Measurements from ENCODE around the gene HOXA1.

Gene HOXA1

DNA sequence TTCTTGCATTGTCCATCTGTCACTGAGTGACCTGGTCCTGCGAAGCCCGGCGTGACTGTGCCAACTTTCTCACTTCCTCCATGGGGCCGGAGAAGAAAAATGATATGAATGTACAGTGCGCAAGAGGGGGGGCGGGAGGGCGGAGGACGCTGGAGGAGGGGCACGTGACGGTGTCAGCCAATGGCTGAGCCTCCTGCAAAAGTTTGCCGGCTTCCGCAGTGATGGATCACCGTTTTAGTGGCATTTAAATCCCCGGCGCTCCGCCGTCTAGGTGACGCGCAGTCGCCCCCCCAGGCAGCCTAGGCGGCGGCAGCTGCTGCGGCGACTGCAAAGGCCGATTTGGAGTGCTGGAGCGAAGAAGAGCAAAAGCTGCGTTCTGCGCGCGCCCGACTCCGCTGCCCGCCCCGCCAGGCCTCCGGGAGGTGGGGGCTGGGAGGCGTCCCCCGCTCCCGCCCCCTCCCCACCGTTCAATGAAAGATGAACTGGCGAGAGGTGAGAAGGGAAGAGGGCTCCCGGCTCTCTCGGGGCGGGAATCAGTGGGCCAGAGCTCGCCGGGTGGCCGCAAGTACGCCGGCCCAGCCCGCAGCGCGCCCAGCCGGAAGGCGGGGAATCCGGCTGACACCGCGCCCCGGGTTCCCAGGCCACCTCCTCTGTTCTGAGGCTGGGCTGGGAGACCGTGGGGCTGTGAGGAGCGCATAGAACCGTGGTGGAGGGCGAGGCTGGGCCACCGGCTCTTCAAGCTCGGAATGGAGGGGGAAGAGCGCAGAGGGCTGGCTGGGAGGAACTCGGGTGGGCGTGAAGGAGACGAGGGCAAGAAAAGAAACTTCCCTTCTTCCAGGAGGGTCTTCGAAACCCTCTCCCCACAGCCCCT, at the start of gene HOXA1:
Gene HOXA1 (minus strand): TSS at position 104 of the 871 bp plus-strand sequence. CDS start 88 bp downstream, at position 16.
- no peak for DNase-seq

DNA sequence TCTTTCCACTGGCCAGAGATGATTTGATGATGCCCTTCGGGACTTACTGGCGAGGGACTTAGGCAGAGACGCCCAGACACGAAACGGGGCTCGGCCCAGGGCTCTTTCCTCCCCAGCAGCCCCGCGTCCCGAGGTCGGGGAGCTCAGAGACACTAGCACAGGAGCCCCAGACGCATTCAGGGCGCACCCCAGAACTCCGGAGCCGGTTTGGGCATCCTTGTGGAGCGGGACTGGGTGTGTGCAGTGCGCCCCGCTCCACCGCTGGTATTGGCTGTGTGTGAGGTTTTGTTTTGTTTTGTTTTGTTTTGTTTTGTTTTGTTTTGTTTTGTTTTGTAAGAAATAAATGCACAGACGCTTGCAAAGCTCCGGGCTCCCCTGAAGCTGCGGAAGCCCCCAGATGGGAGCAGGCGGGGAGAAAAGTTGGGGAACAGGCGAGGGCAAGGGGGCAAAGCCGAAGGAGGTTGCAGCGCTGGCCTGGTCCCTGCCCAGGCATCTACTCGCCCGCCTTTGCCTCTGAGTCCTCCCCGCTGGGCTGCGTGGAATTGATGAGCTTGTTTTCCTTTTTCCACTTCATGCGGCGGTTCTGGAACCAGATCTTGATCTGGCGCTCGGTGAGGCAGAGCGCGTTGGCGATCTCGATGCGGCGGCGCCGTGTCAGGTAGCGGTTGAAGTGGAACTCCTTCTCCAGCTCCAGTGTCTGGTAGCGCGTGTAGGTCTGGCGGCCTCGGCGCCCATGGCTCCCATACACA, 49.5 kb upstream of the HOXA1 start:
- DNase-seq, result no peak

DNA sequence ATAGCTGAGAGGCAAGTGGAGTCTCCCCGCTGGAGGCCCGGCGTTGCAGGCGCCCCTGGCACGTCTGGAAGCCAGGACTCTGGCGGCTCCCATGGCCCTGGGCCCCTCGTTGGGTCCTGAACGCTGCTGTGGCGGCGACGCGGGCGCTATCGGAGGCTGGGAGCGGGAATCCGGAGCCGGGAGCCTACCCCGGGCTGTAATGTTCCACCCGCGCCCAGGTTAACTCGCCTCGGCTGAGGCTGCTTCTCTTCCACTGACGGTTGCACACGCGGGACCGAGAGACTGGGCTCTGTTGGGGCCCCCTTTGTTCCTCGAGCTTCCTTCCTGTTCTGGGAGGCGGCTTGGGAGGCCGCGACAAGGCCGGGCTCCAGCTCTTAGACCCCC, 49.0 kb upstream of the HOXA1 start:
- DNase-seq, result no peak

DNA sequence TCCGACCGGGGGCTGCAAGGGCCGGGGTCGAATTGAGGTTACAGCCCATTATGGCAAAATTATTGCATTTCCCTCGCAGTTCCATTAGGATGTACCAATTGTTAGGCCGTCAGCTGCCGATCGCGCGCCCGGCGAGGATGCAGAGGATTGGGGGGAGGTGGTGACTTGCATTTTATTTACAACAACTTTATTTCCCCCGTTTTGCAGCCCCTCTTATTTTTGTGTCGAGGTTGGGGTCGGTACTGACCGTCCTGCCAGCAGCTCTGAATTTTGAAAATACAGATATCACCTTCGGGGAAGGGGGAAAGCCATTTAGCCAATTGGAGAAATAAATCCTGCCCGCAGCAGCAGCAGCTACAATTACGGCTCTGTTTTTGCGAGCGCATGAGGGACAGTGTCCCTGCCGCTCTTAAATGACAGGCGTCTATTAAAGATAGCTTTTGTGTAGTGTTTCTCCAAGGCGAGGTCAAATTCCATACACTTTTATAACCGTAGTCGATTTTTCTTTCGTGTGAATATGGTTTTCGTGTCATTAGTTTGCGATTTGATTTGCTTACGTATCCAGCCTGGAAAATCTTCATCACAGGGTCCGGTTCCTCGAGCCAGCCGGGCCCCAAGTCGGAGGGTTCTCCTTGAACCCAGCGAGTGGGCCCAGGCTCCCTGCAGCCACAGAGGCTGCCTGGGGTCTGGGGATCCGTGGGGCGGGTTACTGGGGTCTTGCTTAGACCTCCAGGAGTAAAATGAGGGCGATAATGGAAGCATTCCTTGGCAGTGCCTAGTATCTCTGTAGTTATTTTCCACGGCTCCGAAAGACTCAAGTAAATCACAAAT, 48.4 kb upstream of the HOXA1 start:
- DNase-seq, result no peak

DNA sequence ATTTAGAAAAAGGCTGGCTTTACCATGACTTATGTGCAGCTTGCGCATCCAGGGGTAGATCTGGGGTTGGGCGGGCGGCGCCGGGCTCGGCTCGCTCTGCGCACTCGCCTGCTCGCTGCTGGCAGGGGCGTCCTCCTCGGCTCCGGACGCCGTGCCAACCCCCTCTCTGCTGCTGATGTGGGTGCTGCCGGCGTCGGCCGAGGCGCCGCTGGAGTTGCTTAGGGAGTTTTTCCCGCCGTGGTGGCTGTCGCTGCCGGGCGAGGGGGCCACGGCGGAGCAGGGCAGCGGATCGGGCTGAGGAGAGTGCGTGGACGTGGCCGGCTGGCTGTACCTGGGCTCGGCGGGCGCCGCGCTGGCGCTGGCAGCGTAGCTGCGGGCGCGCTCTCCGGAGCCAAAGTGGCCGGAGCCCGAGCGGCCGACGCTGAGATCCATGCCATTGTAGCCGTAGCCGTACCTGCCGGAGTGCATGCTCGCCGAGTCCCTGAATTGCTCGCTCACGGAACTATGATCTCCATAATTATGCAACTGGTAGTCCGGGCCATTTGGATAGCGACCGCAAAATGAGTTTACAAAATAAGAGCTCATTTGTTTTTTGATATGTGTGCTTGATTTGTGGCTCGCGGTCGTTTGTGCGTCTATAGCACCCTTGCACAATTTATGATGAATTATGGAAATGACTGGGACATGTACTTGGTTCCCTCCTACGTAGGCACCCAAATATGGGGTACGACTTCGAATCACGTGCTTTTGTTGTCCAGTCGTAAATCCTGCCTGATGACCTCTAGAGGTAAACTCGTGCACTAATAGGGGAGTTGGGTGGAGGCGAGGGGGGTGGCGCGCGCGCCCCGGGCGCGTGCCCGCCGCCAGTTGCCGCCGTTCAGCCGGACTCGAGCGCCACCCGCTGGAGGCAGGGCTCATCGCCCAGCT, 47.5 kb upstream of the HOXA1 start, which contains the start of gene HOXA5:
Gene HOXA5 (minus strand): TSS at position 659 of the 927 bp plus-strand sequence. CDS start 74 bp downstream, at position 585.
- DNase-seq, result no peak

DNA sequence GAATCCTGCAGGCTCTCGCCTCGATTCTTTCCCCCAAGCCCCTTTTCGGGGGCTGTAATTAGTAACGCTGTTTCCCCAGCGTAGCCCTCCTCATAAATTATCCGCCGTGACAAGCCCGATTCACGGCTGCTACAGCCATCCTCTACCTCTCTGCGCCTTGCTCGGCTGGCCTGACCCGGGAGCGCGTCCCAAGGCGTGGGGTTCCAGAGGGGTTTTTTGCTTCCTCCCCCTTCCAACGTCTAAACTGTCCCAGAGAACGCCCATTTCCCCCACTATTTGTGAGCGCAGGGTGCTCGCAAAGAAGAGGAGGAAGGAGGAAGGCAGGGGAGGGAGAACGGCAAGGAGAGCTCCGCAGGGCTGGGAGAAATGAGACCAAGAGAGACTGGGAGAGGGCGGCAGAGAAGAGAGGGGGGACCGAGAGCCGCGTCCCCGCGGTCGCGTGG, 46.8 kb upstream of the HOXA1 start:
- DNase-seq, result no peak

DNA sequence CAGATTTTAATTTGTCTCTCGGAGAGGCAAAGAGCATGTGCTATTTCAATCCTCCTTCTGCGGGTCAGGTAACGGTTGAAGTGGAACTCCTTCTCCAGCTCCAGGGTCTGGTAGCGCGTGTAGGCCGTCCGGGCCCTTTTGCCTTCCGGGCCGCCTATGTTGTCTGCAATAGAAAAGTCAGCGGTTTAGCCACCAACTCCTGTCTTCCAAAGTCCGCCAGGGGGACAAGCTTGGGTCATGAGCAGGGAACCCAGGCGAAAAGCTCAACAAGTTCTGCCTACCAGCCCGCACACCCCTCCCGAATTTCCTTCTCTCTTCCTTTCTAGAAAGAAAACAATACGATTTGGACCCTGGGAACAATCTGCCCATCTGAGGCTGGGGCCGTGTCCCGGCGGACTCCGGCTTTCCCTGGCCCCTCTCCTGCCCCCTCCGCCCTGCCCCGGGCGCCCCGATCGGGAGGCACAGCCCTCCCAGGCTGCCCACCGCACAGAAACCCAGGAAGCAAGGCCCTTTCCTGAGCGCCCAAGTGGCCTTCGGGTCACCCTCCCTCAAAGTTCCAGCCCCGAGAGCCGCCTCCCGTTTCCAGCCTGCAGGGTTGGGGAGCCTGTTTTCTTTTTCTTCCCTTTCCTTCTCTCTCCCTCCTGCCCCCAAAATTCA, 46.3 kb upstream of the HOXA1 start:
- no peak for DNase-seq

DNA sequence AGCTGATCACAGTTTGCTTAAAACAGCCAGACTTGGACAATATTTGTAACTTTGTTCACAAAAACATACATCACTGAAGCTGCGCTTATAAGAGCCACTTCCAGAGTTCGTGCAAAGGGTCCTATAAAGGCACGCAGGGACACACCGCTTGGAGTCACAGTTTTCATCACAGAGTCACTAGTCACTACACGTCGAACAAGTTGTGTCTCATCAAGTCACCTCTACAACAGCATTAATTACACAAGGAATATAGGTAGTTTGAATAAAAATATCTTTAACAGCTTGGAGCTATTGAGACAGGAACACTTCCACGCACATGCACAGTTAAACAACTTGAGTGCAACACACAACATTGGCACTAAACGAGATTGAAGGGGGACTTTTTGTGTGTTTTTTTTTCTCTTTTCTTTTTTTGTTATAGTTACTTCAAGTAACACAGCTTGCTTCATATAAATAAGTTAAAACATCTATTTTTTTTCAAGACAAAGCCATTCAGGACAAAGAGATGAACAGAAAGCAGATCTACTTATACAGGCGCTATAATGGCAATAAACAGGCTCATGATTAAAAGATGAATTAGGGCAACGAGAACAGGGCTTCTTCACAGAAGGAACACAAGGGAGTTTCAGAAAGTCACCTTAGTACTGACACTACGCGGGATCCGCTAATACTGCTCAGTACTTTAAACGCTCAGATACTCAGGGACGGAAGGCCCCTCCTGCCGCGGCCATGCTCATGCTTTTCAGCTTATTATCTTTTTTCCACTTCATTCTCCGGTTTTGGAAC, 45.5 kb upstream of the HOXA1 start:
- DNase-seq, result no peak

DNA sequence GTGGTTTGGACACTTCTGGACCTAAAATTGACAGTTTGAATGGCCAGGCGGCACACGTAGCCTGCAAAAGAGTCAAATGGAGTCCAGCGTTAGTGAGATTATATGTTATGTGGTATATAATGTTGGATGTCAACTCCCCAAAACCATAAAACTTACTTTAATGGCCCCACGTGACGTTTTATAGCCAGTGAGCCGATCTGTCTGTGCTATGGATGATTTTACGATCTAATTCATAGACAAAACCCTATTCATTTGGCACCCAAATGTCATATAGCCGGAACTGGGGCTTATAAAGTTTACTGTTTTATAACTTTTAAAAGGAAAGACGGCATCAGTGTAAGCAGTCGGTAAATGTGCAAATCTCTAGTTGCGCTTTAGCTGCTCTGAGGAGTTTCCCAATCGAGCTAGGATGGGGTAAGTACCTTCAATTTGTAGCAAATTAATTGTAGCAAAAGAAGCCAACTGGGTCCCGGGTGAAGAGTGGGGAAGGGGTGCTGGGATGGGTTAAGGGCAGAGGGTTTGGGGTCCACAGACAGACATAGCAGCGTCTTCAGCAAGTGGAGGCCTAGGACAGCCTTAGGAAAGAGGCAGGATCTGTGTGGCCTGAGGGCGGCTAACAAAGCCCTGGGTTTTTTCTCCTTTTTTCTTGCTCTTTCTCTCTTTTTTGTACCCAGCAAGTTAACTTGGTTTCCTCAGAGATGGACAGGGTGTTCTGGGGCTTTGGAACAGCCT, 44.5 kb upstream of the HOXA1 start:
- no peak for DNase-seq

DNA sequence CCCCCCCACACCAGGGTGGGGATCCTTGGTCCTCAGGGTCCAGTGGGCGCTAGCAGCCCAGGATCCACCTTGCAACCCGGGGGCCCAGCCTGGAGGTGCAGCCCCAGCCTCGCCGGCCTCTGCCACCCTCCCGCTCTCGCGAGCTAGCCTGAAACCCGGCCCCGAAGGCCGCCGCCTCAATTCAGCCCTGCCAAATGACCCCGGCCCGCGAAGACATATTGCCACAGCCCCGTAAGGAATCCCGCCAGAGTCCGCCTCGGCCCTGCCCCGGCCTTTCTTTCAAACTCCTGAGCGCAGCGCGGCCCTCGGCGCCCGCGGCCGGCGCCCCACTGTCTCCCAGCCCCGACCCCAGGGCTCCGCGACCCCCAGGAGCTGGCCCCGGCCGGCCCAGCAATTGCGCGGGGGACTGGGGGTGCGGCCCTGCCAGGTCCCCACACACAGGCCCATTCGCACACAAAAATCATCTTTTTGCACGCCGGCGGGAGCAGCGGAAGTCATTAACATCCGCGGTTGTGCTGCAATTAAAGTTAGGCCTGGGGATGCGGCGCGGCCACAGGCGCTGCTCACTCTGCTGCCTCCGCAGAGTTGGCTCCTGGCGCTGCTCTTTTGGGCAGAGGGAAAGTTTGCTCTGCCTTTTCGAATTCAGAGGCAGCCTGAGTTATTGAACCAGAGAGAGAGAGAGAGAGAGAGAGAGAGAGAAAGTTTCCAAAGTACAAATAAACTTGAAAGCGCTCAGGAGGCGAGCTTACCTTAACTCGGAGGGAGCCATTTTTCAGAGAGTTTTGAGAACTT, 43.7 kb upstream of the HOXA1 start:
- no peak for DNase-seq

DNA sequence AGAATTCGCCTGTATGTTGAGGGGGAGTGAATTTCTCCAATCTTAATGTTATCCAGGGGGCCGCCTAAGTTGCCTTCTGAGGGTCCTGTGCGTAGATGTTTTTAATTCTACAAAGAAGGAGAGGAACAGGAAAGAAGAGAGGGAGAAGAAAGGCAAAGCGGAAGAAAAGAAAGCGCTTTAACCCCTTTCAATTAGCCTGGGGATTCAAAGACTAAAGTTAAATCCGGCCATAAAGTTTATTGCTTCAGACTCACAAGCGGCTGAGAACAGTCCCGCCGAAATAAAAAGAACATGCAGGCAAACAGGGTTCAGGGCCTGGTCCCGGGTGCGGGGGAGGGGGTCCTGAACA, 43.2 kb upstream of the HOXA1 start:
- no peak for DNase-seq

DNA sequence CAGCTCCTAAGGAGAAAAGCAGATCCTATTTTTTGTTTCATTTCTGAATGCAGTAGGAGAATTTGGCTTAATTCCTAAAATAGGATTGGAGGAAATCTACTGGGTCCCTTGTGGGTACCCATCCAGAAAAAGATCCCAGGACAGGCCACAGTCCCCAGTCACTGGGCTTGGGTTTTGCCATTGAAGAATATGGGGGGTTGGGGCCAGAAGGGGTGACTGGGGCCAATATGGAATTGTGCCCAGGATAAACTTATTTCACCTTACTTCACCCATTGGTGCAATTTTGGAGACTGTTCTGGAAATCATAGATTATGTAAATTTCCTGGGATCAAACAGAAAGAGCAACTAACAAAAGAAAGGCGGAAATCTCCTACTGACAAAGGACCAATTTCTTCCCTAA, 42.7 kb upstream of the HOXA1 start:
- no peak for DNase-seq

DNA sequence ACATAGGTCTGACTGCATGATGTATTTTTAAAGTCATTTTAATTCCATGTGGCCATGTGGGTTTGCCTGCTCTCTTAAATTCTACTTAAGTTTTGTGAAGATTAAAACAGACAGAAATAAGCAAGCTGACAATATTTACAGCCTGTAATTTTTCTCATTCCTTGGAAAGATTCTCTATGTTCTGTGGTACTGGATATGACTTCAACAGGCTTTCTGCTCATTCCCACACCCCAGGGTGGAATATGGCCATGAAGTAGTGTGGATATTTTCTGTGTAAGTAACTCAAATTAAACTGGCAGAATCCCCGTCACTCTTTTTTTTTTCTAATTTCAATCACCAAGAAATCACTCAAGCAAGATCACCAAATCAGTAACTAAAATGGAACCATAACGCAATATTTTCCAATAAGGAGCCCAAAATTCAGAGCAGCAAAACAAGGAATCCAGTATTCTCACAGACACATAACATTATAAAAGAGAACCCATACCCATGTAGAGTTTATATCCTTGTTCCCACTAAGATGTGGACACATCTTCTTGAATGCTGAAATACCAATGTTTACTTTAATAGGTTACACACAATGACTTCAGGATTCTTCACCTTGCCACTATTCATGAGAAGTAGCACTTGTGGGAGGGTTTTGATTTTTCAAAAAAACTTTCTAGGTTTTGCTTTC, 42.0 kb upstream of the HOXA1 start:
- DNase-seq, result no peak

DNA sequence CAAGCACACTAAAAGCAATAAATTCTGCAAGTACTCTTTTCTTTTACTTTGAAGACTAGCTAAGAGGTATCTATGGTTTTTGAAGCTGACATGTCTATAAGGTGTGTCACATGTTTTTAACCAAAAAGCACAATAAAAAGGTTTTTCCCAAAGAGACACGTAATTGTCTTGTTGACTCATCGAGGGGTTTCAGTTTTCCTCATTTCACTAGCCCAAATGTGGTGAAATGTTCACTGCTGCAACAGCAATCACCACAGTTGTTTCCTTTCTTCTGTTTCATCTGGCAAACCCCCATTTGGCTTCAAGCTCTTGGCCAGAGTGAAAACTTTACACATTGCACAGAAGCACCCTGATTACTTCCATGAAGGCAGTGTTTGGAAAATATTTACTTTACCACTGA, 38.6 kb upstream of the HOXA1 start:
- DNase-seq, result no peak

DNA sequence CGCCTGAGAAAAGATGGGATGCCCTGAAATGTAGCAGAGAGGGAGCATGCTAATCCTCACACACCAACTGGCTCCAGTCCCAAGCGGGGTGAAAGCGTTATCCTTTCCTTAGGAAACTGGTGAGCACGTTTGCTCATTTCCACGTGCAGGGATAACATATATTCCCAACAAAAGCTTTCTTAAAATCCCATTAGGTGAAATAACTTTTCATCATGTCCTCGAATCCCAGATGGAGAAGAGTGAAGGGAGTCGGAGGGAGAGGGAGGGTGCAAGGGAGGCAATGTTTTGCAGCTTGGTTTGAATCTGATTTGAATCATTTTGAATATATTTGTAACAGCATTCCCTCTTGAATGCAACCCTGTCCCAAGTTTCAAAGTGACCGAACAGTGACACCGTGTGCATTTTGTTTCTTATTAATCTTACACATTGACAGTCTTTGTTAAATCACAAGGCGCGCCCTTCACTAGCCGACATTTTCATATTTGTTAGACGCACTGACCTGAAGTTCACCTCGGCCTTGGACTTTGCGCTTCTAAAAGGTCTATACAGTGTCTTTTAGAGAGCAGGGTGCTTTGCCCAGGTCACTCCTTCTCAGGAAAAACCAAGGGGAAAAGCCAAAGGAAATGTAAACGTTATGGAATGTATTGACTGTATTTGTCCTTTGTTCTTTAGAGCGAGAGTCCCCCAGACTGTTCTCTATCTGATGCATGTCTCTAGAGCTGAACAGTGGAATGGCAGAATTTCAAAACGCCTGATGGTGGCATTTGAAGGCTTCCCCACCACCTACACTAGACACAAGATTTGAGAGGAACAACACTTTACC, 37.8 kb upstream of the HOXA1 start:
- DNase-seq, result no peak

DNA sequence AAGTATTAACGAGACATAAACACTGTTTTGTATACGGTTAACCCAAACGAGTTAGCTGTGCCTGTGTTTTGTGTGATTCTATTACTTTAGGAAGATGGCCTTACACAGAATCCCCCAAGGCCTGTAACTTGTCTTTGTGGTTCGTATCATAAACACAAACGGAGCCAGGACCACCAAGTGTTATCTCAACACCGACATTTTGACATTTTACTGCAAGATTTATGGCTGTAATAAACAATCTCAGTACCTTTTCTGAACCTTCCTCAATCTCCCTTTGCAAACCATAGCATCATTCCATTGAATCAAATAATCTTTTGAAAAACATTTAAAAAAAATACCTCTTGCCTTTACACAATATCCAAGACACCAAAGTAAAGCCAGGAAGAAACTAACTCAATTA, 37.2 kb upstream of the HOXA1 start:
- no peak for DNase-seq

DNA sequence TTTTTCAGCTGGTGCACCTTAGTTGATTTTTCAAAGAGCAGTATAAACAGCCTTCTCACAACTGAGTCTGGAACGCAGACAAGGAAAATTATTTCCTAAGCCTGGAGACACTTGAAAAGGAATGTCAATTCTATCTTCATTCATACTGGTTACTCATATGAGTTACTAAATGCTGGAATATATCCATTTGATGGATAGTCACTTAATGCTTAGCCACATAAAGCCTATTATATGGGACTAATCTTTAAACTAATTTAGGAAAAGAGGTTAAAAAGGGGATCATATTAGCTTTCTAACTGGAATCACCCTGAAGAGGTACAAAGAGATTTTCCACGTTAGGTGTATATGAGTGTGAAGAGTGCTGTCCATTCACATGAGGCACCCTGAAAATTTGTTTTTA, 36.4 kb upstream of the HOXA1 start:
- no peak for DNase-seq

Data from hippocampal formation (tissue), 2 donors.